OCI-LY3 (cell line): ENCODE results near the gene OXCT1.
"Not testable (repeated sequence)": the region's sequence is repeated elsewhere in the genome, so short reads cannot be mapped to it uniquely, and the experiment has no call there.

Experiments
- H2AFZ ChIP-seq: fragments of 200-600, 300-600 bp; shearing (Covaris generic); 2 replicates; pipeline ENCODE4 v1.6.0; 2014; ENCODE audit warnings: antibody characterized with exemption, low read depth, low read length
- H3K27ac ChIP-seq: fragments of 200-600, 300-600 bp; sonication (generic); 2 replicates; pipeline ENCODE4 v1.5.1; 2014; ENCODE audit warnings: mild to moderate bottlenecking, low read length, moderate library complexity, mixed read lengths
- H3K27me3 ChIP-seq: fragments of 200-600, 300-600 bp; sonication (generic); 2 replicates; pipeline ENCODE4 v1.6.1; 2014; ENCODE audit warnings: low read depth, low read length, mixed read lengths
- H3K36me3 ChIP-seq: fragments of 200-600, 300-600 bp; sonication (generic); replicated peaks from 2 replicates; pipeline ENCODE3; 2014; ENCODE audit warnings: low read depth, low read length, mixed read lengths
- H3K4me1 ChIP-seq: fragments of 300-600, 200-600 bp; sonication (generic); 2 replicates; pipeline ENCODE4 v1.6.1; 2014; ENCODE audit warnings: low read length, mixed read lengths
- H3K4me2 ChIP-seq: fragments of 200-600, 300-600 bp; sonication (generic); 2 replicates; pipeline ENCODE4 v1.6.1; 2014; ENCODE audit warnings: low read length, mixed read lengths
- H3K4me3 ChIP-seq: fragments of 300-600, 200-600 bp; sonication (generic); 2 replicates; pipeline ENCODE4 v1.5.1; 2014; ENCODE audit warnings: antibody characterized with exemption, mild to moderate bottlenecking, low read length, moderate library complexity
- H3K79me2 ChIP-seq: fragments of 300-600, 200-600 bp; shearing (Covaris generic); 2 replicates; pipeline ENCODE4 v1.6.1; 2014; ENCODE audit warnings: mild to moderate bottlenecking, low read length, mixed read lengths
- H3K9ac ChIP-seq: fragments of 300-600, 200-600 bp; shearing (Covaris generic); 2 replicates; pipeline ENCODE4 v1.6.0; 2014; ENCODE audit warnings: mild to moderate bottlenecking, low read length, moderate library complexity
- H3K9me3 ChIP-seq: fragments of 200-600, 300-600 bp; shearing (Covaris generic); 2 replicates; pipeline ENCODE4 v1.6.1; 2014; ENCODE audit warnings: low read length, mixed read lengths; ENCODE audit not compliant: insufficient read depth
- H4K20me1 ChIP-seq: fragments of 200-600, 300-600 bp; sonication (generic); 2 replicates; pipeline ENCODE4 v1.6.1; 2016; ENCODE audit warnings: low read length, mixed read lengths; ENCODE audit not compliant: insufficient read depth
- CTCF ChIP-seq: fragments of 200-600, 300-600 bp; sonication (generic); IDR thresholded peaks from 2 replicates; pipeline ENCODE4 v1.5.1; 2014; ENCODE audit warnings: antibody characterized with exemption, low read length, low read depth
- EZH2phosphoT487 ChIP-seq: fragments of 200-600 bp; shearing (Covaris generic); IDR thresholded peaks from 2 replicates; pipeline ENCODE4 v1.6.1; 2018; ENCODE audit warnings: antibody characterized with exemption, mixed run types, low read depth

OXCT1 gene

GRCh38 chr5:41736641-41737040, 133.6 kb downstream of the OXCT1 start:
- H3K4me1 ChIP-seq: peaks cover 23% of the 10 kb centered on the region
- no peaks in the 10 kb centered on the region for H3K27me3 ChIP-seq
- no peaks in the 10 kb centered on the region for H3K9me3 ChIP-seq
- H3K4me3 ChIP-seq: no peak overlapping the region
- no peak overlapping the region for H3K9ac ChIP-seq
- no peaks in the 10 kb centered on the region for H4K20me1 ChIP-seq
- TF ChIP-seq EZH2phosphoT487 (no peak), CTCF (no peak)
- no peaks in the 10 kb centered on the region for H3K79me2 ChIP-seq
- H2AFZ ChIP-seq: no peak overlapping the region
- no peak overlapping the region for H3K4me2 ChIP-seq
- no peak overlapping the region for H3K27ac ChIP-seq
- peaks cover 4% of the 10 kb centered on the region for H3K36me3 ChIP-seq

GRCh38 chr5:41735213-41735612, 135.0 kb downstream of the OXCT1 start:
- no peak overlapping the region for H3K9ac ChIP-seq
- no peaks in the 10 kb centered on the region for H4K20me1 ChIP-seq
- H3K4me3 ChIP-seq: no peak overlapping the region
- no peak for TF ChIP-seq EZH2phosphoT487
- TF ChIP-seq CTCF: no peak
- no peaks in the 10 kb centered on the region for H3K27me3 ChIP-seq
- no peaks in the 10 kb centered on the region for H3K9me3 ChIP-seq
- no peak overlapping the region for H3K27ac ChIP-seq
- H3K4me1 ChIP-seq: peaks cover 17% of the 10 kb centered on the region
- peaks cover 4% of the 10 kb centered on the region for H3K36me3 ChIP-seq
- H2AFZ ChIP-seq: no peak overlapping the region
- no peak overlapping the region for H3K4me2 ChIP-seq
- no peaks in the 10 kb centered on the region for H3K79me2 ChIP-seq

- not testable (repeated sequence) for H3K4me3 ChIP-seq, H3K4me2 ChIP-seq, H4K20me1 ChIP-seq, H3K27ac ChIP-seq, H3K27me3 ChIP-seq, H3K4me1 ChIP-seq, H3K9ac ChIP-seq, H3K36me3 ChIP-seq, H2AFZ ChIP-seq, H3K9me3 ChIP-seq, H3K79me2 ChIP-seq
Measured at GRCh38 chr5:41729381-41729780, 140.8 kb downstream of the OXCT1 start.

GRCh38 chr5:41728281-41728680, 141.9 kb downstream of the OXCT1 start:
- no peaks in the 10 kb centered on the region for H3K36me3 ChIP-seq
- H3K27me3 ChIP-seq: no peaks in the 10 kb centered on the region
- no peaks in the 10 kb centered on the region for H3K79me2 ChIP-seq
- no peak overlapping the region for H3K4me2 ChIP-seq
- H3K9ac ChIP-seq: no peak overlapping the region
- no peaks in the 10 kb centered on the region for H3K9me3 ChIP-seq
- H4K20me1 ChIP-seq: no peaks in the 10 kb centered on the region
- H3K27ac ChIP-seq: no peak overlapping the region
- H3K4me3 ChIP-seq: no peak overlapping the region
- no peaks in the 10 kb centered on the region for H3K4me1 ChIP-seq
- TF ChIP-seq EZH2phosphoT487 (no peak), CTCF (no peak)
- no peak overlapping the region for H2AFZ ChIP-seq
